Measurements from ENCODE around the gene DNAJB9. TPM values are rescaled to one million over a fixed set of nuclear protein-coding genes. Genes with fewer than 3 reads are reported as not detected.

The DNAJB9 gene
- total RNA-seq: 10 to 100 TPM; 36.3 to 51.2 (median 41.0) TPM

DNA sequence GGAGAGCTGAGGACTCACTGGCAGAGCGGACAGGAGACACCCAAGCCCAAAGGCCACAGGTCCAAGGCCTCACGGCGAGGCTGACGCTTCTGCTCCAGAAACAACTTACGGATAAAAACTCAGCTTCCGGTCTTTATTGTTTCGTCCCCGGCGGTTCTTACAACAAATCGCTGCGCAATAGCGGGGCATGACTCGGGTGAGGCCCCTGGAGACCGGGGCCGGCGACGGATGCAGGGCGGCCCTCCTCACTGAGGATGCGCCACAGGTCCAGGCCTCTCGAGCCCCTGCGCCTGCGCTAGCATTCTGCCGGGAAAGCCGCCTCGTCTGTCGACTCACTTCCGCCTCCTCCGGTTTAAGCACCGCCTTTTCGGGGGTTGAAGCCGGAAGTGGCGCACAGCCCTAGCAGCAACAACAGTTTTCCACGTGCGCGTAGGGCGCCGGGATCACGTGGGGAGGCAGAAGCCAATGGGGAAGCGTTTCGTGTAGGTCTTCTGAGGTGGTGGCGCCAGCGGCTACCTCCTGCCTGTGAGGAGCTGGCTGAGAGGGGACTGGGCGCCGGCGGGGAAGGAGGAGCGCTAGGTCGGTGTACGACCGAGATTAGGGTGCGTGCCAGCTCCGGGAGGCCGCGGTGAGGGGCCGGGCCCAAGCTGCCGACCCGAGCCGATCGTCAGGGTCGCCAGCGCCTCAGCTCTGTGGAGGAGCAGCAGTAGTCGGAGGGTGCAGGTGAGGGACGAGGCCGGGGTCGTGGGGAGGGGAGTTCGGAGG is at the start of gene DNAJB9, which contains the start of gene THAP5:
Gene DNAJB9 (plus strand): TSS at position 494 of the 765 bp plus-strand sequence. CDS start 1,853 bp downstream, outside the sequence.
Gene THAP5 (minus strand): TSS at position 326 of the 765 bp plus-strand sequence. CDS start 137 bp downstream, at position 189.
- H3K4me1 ChIP-seq: no peaks in the 10 kb centered on the region
- intact Hi-C loops (cut with DNase I; ENCODE audit: low total_unique reads): loop anchor here (5.0 kb wide), 1 partner anchor 42 kb away; the partner anchor contains the start of gene PNPLA8
- H3K9me3 ChIP-seq: no peaks in the 10 kb centered on the region
- peak within 1 kb of the TSS; percentile 98 to 99 for H3K27ac ChIP-seq
- no peaks in the 10 kb centered on the region for H3K27me3 ChIP-seq
- TF ChIP-seq, protein P1, sequence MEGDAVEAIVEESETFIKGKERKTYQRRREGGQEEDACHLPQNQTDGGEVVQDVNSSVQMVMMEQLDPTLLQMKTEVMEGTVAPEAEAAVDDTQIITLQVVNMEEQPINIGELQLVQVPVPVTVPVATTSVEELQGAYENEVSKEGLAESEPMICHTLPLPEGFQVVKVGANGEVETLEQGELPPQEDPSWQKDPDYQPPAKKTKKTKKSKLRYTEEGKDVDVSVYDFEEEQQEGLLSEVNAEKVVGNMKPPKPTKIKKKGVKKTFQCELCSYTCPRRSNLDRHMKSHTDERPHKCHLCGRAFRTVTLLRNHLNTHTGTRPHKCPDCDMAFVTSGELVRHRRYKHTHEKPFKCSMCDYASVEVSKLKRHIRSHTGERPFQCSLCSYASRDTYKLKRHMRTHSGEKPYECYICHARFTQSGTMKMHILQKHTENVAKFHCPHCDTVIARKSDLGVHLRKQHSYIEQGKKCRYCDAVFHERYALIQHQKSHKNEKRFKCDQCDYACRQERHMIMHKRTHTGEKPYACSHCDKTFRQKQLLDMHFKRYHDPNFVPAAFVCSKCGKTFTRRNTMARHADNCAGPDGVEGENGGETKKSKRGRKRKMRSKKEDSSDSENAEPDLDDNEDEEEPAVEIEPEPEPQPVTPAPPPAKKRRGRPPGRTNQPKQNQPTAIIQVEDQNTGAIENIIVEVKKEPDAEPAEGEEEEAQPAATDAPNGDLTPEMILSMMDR (IDR thresholded peaks at IDR 0.05): peak in 1 of 3 donors; percentile 28
- TF ChIP-seq POLR2A (IDR thresholded peaks at IDR 0.05): peak; percentile 79
- TF ChIP-seq POLR2AphosphoS5 (IDR thresholded peaks at IDR 0.05): peak; percentile 93 to 98 (median 94)
- peak within 1 kb of the TSS; percentile 82 to 92 (median 82) for H3K4me3 ChIP-seq
- no peaks in the 10 kb centered on the region for H3K36me3 ChIP-seq
- DNase-seq (ENCODE audit: low spot score in 2 of 2): peak; percentile 99

DNA sequence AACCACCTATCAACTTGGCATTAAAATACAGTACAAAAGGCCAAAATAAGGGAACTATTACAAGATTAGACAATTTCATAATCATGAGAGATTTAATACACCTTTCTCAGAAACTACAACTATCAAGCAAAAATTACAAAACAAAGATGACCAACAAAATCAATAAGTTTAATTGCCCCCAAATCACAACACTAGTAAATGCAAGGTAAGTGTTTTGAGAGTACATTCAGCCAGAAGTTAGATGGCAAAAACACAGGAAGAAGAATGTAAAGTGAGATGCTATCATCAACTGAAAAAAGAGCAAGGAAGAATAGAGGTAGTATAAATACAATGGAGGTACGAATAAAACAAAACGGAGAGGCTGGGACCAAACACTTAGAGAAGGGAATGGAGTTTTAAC is 46.9 kb upstream of the DNAJB9 start:
- intact Hi-C loops (cut with DNase I; ENCODE audit: low total_unique reads): no loop called here
- peaks cover 2% of the 10 kb centered on the region for H3K36me3 ChIP-seq
- H3K4me1 ChIP-seq: peaks cover 0 to 11% of the 10 kb centered on the region in 2 donors
- DNase-seq (ENCODE audit: low spot score in 2 of 2): no peak
- TF ChIP-seq, protein P1 (IDR thresholded peaks at IDR 0.05): no peak
- TF ChIP-seq POLR2A (IDR thresholded peaks at IDR 0.05): no peak
- TF ChIP-seq POLR2AphosphoS5 (IDR thresholded peaks at IDR 0.05): no peak
- no peaks in the 10 kb centered on the region for H3K27me3 ChIP-seq
- H3K9me3 ChIP-seq: peaks cover 0 to 5% of the 10 kb centered on the region in 2 donors
- no peak overlapping the region for H3K4me3 ChIP-seq
- H3K27ac ChIP-seq: no peak overlapping the region

DNA sequence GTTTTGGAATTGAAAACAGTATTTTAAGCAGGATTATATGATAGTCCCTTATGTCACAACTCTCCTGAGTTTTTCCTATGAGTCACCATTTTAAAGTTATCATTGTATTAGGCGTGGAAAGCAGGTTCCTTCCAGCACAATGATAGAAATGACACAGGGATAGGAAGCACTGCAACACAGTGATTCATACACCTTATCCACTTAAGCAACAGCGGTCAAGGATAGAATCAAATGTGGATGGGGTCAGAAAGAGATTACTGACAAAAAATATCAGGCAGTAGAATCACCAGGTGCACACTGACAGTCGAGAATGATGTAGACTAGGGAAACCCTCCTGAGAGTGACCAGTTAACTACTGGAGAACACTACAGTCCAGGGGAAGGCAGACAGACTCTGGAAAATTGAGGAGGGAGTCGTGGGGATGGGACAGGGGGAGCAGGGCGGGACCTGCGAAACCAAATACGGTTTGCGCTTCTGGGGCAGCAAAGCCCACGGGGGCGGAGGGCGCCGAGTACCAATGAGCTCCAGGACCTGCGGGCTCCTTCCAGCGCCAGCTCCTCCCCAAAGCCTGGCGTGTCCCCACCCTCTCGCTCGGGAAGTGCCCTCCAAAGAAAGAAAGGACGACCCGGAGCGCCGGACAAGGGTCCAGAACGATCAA is 44.2 kb upstream of the DNAJB9 start:
- Histone ChIP-seq H3K27ac (peak overlapping the region; percentile 97 to 99), H3K9me3 (no peaks in the 10 kb centered on the region), H3K4me1 (peaks cover 0 to 11% of the 10 kb centered on the region in 2 donors), H3K4me3 (peak overlapping the region; percentile 66 to 72 (median 71)), H3K27me3 (no peaks in the 10 kb centered on the region), H3K36me3 (no peaks in the 10 kb centered on the region)
- DNase-seq (ENCODE audit: low spot score in 2 of 2): no peak
- intact Hi-C loops (cut with DNase I; ENCODE audit: low total_unique reads): loop anchor here (5.0 kb wide), 1 partner anchor 42 kb away; the partner anchor contains the start of genes DNAJB9 and THAP5
- TF ChIP-seq, protein P1 (IDR thresholded peaks at IDR 0.05): no peak
- TF ChIP-seq POLR2A (IDR thresholded peaks at IDR 0.05) (no peak), POLR2AphosphoS5 (IDR thresholded peaks at IDR 0.05) (no peak)

DNA sequence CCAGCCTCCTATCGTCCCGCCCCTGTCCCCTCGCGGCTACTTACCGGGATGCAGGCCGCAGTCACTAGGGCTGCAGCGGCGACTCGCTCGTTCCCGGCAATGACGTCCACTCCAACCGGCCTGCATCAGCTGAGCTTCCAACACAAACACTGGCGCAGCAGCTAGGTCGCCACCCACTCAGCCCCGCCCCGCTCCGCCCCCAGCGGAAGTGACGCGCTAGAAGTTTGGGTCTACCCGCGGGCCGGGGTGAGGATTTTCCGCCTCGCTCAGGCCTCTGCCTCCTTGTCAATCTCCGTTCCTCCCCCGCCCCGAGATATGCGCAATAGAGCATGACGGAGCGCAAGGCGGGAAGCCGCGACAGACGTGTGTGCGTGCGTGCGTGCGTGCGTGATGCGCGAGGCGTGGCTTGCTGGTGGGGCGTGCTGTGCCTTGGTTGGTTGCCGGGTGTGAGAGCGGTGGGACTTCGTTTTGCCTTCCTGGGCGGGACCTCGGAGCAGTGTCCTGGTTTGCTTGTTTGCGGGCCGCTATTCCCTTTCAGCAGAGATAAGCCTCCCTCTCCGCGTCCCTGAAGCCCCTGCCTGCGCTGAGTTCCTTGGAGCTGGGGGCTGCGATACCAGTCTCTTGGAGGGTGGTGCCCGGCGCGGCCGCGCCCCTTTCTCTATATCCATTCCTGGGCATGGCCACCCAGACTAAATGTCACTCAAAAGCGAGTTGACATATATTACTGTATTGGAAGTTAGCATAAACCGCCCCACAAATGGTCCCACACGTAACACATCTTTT is 43.5 kb upstream of the DNAJB9 start, which contains the start of gene PNPLA8:
Gene PNPLA8 (minus strand): TSS at position 151 of the 783 bp plus-strand sequence. CDS start 10,644 bp downstream, outside the sequence.
- DNase-seq (ENCODE audit: low spot score in 2 of 2): peak; percentile 99 to 100
- Histone ChIP-seq H3K27ac (peak within 1 kb of the TSS; percentile 97 to 99), H3K4me3 (peak within 1 kb of the TSS; percentile 66 to 72 (median 71)), H3K9me3 (no peaks in the 10 kb centered on the region), H3K36me3 (no peaks in the 10 kb centered on the region), H3K4me1 (peaks cover 0 to 11% of the 10 kb centered on the region in 2 donors), H3K27me3 (no peaks in the 10 kb centered on the region)
- intact Hi-C loops (cut with DNase I; ENCODE audit: low total_unique reads): loop anchor here (5.0 kb wide), 1 partner anchor 41 kb away; the partner anchor contains the start of genes DNAJB9 and THAP5
- peak; percentile 67 for TF ChIP-seq POLR2A (IDR thresholded peaks at IDR 0.05)
- TF ChIP-seq, protein P1 (IDR thresholded peaks at IDR 0.05): peak in 2 of 3 donors; percentile 12 to 14
- peak; percentile 87 to 96 (median 95) for TF ChIP-seq POLR2AphosphoS5 (IDR thresholded peaks at IDR 0.05)
